Gastroesophageal sphincter (tissue), 4 donors: Measurements from ENCODE around the gene CTDSPL2. TPM values are rescaled to one million over a fixed set of nuclear protein-coding genes. Genes with fewer than 3 reads are reported as not detected.
"Not testable (repeated sequence)": the region's sequence is repeated elsewhere in the genome, so short reads cannot be mapped to it uniquely, and the experiment has no call there.

Source experiments
- ATAC-seq: fragments of 150-250 bp; one replicate; pipeline ENCODE4 v1.9.1; 2016; ENCODE audit warnings: mild to moderate bottlenecking, moderate library complexity
- H3K27ac ChIP-seq, 4 donors: fragments of 200-600 bp; sonication (generic) in 3 of 4; 1 replicate in 3 of 4; 2 replicates in 1 of 4; pipeline ENCODE4 v1.5.1; 2016 to 2019
- H3K27me3 ChIP-seq: fragments of 200-600 bp; sonication (generic); one replicate; pipeline ENCODE4 v1.5.1; 2019
- H3K36me3 ChIP-seq, 2 donors: fragments of 200-600 bp; sonication (generic); one replicate each; pipeline ENCODE4 v1.5.1; 2019; ENCODE audit warnings: control low read depth in 1 of 2
- H3K4me1 ChIP-seq, 3 donors: fragments of 200-600 bp; sonication (generic); 1 replicate in 2 of 3; 2 replicates in 1 of 3; pipeline ENCODE4 v1.5.1; 2016 to 2019; ENCODE audit warnings: control low read depth in 2 of 3
- H3K4me3 ChIP-seq, 2 donors: fragments of 200-600 bp; sonication (generic); one replicate each; pipeline ENCODE4 v1.5.1; 2019; ENCODE audit warnings: mild to moderate bottlenecking in 1 of 2, moderate library complexity in 1 of 2
- H3K9me3 ChIP-seq, 3 donors: fragments of 200-600 bp; sonication (generic); one replicate each; pipeline ENCODE4 v1.5.1; 2017 to 2019; ENCODE audit warnings: control low read depth in 2 of 3
- EP300 ChIP-seq: sonication (generic); formaldehyde crosslinking; IDR thresholded peaks from one replicate; pipeline ENCODE4 v1.6.1; 2017; ENCODE audit warnings: antibody characterized with exemption, mild to moderate bottlenecking
- POLR2A ChIP-seq, 2 donors: fragments of 450-650 bp; IDR thresholded peaks; one replicate each; pipeline ENCODE4 v1.6.1; 2017; ENCODE audit warnings: antibody characterized with exemption in 2 of 2, mild to moderate bottlenecking in 2 of 2, moderate library complexity in 1 of 2
- POLR2AphosphoS5 ChIP-seq: sonication (generic); formaldehyde crosslinking; IDR thresholded peaks from one replicate; pipeline ENCODE4 v1.6.1; 2017; ENCODE audit warnings: antibody characterized with exemption
- WGBS, 2 donors: methylation state at CpG; one replicate each; pipeline ENCODE4 v1.1.5; 2018; ENCODE audit warnings: low coverage in 1 of 2; 5-methylcytosine and 5-hydroxymethylcytosine counted together
- total RNA-seq, 4 donors: library from RNA; depleted of rRNA; stranded (reverse); fragments of >200 nt; gene quantifications; one replicate each; pipeline ENCODE4 v1.1.0, GENCODE V29; 2016
- TF ChIP-seq, protein P1 (sequence below), 4 experiments: fragments of 200-600 bp in 2 of 4; fragments of 450-650 bp in 2 of 4; sonication (generic) in 1 of 4; IDR thresholded peaks; one replicate each; pipeline ENCODE4 v1.5.1; 2017 to 2019; ENCODE audit warnings: antibody characterized with exemption in 4 of 4, mild to moderate bottlenecking in 2 of 4, moderate library complexity in 2 of 4

CTDSPL2 gene
- total RNA-seq, 4 donors from 2014 or later: 31.6 to 74.7 (median 46.9) TPM

DNA sequence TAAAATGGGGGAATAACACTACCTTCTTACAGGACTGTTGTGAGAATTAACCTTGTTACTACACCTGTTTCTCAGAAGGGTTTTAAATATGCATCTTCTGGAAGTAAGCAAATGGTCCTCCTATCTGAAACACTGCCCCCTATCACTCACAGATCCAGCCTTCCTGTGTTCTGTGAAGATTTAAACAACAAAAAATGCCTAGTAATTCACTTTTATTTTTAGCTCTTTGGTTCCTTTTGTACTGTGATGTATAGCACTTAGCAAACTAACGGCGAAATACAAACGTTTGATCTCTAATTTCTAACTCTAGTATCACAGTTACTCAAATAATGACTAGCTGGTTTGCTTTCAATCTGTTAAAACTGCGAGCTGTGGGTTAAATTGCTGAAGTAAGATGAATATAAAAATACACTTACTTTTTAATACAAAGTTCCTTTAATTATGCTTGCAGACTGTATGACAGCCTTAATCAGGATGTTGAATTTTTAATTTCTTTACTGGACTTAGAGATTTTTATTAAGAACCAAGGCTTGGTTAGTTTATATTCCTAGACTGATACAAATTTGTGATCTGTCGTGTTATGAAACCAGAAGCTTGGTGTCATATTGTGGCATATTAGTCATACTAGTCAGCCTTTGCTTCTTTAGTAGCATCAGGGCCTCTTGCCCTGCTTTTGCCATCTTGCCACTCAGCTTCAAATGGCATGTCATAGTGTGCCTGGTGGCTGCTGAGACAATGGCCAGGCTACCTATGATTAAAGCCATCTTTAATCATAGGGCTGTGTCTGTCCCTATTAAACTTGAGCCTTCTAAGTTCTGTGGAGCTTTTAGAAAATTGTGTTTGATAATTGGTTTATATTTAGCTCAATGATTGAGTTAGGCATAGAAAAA is 118.7 kb downstream of the CTDSPL2 start:
- Histone ChIP-seq H3K27ac (no peak overlapping the region), H3K27me3 (no peaks in the 10 kb centered on the region), H3K4me3 (no peak overlapping the region), H3K36me3 (peaks cover 0 to 14% of the 10 kb centered on the region in 2 donors), H3K4me1 (peaks cover 6 to 64% (median 14%) of the 10 kb centered on the region in 3 donors), H3K9me3 (no peaks in the 10 kb centered on the region)
- TF ChIP-seq, protein P1, sequence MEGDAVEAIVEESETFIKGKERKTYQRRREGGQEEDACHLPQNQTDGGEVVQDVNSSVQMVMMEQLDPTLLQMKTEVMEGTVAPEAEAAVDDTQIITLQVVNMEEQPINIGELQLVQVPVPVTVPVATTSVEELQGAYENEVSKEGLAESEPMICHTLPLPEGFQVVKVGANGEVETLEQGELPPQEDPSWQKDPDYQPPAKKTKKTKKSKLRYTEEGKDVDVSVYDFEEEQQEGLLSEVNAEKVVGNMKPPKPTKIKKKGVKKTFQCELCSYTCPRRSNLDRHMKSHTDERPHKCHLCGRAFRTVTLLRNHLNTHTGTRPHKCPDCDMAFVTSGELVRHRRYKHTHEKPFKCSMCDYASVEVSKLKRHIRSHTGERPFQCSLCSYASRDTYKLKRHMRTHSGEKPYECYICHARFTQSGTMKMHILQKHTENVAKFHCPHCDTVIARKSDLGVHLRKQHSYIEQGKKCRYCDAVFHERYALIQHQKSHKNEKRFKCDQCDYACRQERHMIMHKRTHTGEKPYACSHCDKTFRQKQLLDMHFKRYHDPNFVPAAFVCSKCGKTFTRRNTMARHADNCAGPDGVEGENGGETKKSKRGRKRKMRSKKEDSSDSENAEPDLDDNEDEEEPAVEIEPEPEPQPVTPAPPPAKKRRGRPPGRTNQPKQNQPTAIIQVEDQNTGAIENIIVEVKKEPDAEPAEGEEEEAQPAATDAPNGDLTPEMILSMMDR (IDR thresholded peaks at IDR 0.05): peak in 1 of 4 experiments; percentile 26
- TF ChIP-seq EP300: no peak
- no peak for ATAC-seq
- 31 to 58% methylated on average over 5 of the region's 5 CpGs for WGBS, 2 donors

DNA sequence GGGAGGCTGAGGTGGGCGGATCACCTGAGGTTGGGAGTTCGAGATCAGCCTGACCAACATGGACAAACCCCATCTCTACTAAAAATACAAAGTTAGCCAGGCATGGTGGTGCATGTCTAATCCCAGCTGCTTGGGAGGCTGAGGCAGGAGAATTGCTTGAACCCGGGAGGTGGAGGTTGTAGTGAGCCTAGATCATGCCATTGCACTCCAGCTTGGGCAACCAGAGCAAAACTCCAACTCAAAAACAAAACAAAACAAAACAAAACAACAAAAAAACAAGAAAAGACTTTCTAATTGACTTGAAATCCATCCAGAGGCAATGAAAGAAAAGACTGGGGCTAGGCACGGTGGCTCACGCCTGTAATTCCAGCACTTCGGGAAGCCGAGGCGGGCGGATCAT is 121.7 kb downstream of the CTDSPL2 start:
- 93 to 94% methylated on average over 7 to 8 of the region's 9 CpGs for WGBS, 2 donors
- not testable (repeated sequence) for H3K27me3 ChIP-seq, H3K4me3 ChIP-seq, H3K27ac ChIP-seq, H3K9me3 ChIP-seq, ATAC-seq
- Histone ChIP-seq H3K4me1 (peaks cover 0 to 34% (median 6%) of the 10 kb centered on the region in 3 donors), H3K36me3 (peaks cover 0 to 42% of the 10 kb centered on the region in 2 donors)

DNA sequence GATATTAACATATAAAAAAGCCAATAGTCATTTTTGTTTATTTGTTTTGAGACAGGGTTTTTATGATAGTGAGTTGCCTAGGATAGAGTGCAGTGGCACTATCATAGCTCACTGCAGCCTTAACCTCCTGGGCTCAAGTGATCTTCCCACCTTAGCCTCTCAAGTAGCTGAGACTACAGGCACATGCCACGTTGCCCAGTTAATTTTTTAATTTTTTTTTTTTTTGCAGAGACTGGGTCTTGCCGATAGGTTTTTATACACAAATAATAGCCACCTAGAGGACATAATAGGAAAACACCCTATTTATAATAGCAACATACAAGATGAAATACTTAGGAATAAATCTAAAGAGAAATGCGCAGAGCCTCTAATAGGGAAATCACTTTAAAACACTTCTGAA is 122.8 kb downstream of the CTDSPL2 start:
- no peaks in the 10 kb centered on the region for H3K9me3 ChIP-seq
- no peak overlapping the region for H3K4me3 ChIP-seq
- 37 to 38% methylated on average over 3 of the region's 3 CpGs for WGBS, 2 donors
- no peaks in the 10 kb centered on the region for H3K27me3 ChIP-seq
- peaks cover 0 to 54% of the 10 kb centered on the region in 2 donors for H3K36me3 ChIP-seq
- H3K27ac ChIP-seq: no peak overlapping the region
- TF ChIP-seq, protein P1 (IDR thresholded peaks at IDR 0.05): peak in 3 of 4 experiments; percentile 17 to 29 (median 23)
- TF ChIP-seq POLR2AphosphoS5 (no peak), POLR2A (IDR thresholded peaks at IDR 0.05) (no peak), EP300 (no peak)
- no peak for ATAC-seq
- peaks cover 0 to 26% (median 6%) of the 10 kb centered on the region in 3 donors for H3K4me1 ChIP-seq

DNA sequence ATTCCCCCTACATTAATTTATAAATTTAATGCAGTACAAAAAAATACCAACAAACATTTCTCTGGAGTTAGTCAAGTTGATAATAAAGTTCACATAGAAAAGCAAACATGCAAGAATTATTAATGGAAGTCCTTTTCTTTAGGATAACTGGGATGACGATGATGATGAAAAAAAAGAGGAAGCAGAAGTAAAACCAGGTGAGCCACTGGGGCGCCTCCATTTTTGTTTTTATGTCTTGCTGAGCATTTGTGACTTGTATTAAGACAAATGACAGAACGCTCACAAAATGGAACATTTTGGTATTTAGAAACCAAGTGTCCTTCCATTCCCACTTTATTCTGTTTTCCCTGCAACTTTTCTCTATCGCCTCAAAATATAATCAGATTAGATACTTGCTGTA is 123.3 kb downstream of the CTDSPL2 start:
- Histone ChIP-seq H3K9me3 (no peaks in the 10 kb centered on the region), H3K4me3 (no peak overlapping the region), H3K4me1 (peaks cover 0 to 26% (median 6%) of the 10 kb centered on the region in 3 donors), H3K27ac (no peak overlapping the region), H3K36me3 (peaks cover 0 to 58% of the 10 kb centered on the region in 2 donors), H3K27me3 (no peaks in the 10 kb centered on the region)
- 92 to 94% methylated on average over 3 to 4 of the region's 4 CpGs for WGBS, 2 donors
- ATAC-seq: no peak
- TF ChIP-seq, protein P1 (IDR thresholded peaks at IDR 0.05): no peak
- no peak for TF ChIP-seq EP300
- TF ChIP-seq POLR2AphosphoS5: no peak
- TF ChIP-seq POLR2A (IDR thresholded peaks at IDR 0.05): no peak

DNA sequence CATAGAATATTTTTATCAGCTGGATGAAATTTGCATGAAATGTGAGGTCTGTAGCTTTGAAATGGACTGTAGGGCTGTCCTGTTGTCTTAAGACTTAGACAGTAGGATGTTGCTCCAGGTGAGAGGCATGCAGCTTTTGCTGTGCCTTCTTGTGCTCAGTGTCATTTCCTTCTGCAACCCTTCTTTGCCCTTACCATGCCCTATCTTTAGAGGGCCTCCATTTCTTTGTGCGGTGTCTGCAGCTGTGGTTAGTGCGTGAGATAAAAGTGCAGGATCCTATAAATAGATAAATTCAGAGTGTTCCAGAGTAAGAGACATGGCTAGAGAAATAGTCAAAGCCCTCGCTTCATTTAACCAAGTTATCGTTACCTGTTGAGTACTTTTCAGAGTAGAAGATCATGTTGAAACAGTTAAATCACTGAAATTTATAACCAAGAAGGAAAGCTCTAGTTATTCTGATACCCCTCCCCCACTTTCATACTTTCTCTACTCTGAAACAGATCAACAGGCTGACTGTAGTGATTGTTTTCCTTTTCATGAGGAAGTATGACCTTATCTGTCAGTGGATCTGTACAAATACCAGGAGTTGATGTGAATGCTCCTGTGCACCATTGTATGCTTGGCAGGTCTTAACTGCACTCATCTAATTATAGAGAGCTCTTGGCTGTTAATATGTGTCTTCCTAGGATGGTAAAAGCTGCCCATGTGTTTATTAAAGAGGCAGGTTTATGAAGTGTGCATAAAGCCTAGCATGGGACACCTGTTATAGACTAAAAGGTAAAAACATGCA is 127.7 kb downstream of the CTDSPL2 start:
- peaks cover 0 to 94% of the 10 kb centered on the region in 2 donors for H3K36me3 ChIP-seq
- H3K4me1 ChIP-seq: peaks cover 0 to 8% (median 0%) of the 10 kb centered on the region in 3 donors
- no peak for ATAC-seq
- WGBS, 2 donors: 82 to 95% methylated on average over 3 to 4 of the region's 4 CpGs
- H3K27ac ChIP-seq: no peak overlapping the region
- H3K4me3 ChIP-seq: no peak overlapping the region
- H3K27me3 ChIP-seq: no peaks in the 10 kb centered on the region
- H3K9me3 ChIP-seq: no peaks in the 10 kb centered on the region
- TF ChIP-seq EP300: no peak
- TF ChIP-seq POLR2A (IDR thresholded peaks at IDR 0.05): no peak
- TF ChIP-seq POLR2AphosphoS5: no peak
- TF ChIP-seq, protein P1 (IDR thresholded peaks at IDR 0.05): no peak

DNA sequence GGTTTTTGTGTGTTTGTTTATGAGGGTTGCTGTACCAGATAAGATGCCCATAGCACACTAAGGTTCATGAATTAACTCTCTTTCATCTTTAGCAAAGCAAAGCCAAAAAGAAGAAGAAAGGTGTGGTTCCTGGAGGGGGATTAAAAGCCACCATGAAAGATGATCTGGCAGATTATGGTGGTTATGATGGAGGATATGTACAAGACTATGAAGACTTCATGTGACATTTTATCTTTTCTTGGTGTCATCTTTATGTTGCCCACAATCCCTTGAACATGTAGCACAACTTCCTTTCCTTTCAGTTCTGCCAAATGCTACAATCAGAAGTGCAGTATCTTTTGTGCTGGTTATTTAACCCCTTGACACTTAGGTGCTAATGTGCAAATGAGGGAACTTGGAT is 133.5 kb downstream of the CTDSPL2 start:
- not testable (repeated sequence) for ATAC-seq, H3K4me3 ChIP-seq, H3K4me1 ChIP-seq, H3K27me3 ChIP-seq, H3K27ac ChIP-seq, H3K9me3 ChIP-seq
- peaks cover 13 to 100% of the 10 kb centered on the region in 2 donors for H3K36me3 ChIP-seq
